ENCODE data around the gene RETREG3.
"Not testable (repeated sequence)": the region's sequence is repeated elsewhere in the genome, so short reads cannot be mapped to it uniquely, and the experiment has no call there.

Gene RETREG3

DNA sequence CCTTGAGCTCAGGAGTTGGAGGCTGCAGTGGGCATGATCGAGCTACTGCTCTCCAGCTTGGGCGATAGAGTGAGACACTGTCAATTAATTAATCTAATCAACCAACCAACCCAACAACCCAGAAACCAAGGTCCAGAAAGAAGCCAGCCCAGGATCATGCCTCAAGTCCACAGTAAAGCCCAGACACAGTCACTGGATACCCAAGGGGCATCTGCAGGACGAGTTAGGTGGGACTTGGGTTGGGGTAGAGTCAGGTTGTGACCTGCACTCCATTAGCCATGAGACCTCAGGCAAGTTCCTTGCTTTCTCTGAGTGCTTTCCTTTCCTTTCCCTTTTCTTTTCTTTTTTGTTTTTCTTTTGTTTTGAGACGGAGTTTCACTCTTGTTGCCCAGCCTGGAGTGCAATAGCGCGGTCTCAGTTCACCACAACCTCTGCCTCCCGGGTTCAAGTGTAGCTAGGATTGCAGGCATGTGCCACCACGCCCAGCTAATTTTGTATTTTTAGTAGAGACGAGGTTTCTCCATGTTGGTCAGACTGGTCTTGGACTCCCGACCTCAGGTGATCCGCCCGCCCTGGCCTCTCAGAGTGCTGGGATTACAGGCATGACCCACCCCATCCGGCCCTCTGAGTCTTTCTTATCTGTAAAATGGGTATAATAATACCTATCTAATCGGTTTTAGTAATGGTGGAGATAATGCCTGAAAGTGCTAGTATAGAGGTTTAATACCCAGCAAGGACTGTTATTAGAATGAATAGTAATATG is 60.0 kb downstream of the RETREG3 start:
- no peak for DNase-seq

- DNase-seq, result peak; percentile 72
These were observed 60.9 kb downstream of the RETREG3 start for GRCh38 chr17:42548070-42548837.

DNA sequence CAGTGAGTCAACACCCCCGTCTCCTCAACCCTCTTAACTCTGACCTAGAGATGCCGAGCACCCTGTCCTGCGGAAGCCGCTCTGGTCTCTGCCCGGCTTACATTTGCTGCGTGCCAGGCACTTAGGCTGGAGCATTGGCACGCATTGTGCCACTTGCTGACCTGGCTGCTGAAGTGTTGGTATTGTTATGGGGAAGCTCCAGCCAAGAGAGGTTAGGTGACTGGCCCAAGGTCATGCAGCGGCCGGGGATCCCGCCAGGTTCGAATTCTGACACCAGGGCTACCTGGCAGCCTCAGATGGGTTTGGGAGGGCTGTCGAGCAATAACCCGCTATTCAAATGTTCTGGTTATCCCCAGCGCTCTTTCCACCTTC is 61.5 kb downstream of the RETREG3 start:
- no peak for DNase-seq

DNA sequence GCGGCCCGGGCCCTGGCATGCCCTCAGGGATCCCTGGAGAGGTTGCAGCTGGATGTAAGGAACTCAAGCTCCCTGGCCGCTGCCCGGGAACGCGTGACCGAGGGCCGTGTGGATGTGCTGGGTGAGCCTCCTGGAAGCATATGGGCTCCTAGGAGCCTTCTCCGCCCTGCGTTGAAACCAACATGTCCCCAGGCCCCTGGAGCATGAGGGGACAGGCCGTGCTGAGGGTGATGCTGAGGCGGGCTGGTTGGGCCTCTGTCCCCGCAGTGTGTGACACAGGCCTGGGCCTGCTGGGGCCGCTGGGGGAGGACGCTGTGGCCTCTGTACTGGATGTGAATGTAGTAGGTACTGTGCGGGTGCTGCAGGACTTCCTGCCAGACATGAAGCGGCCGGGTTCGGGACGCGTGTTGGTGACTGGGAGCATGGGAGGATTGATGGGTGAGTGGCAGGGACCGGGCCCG is 62.1 kb downstream of the RETREG3 start:
- no peak for DNase-seq

DNA sequence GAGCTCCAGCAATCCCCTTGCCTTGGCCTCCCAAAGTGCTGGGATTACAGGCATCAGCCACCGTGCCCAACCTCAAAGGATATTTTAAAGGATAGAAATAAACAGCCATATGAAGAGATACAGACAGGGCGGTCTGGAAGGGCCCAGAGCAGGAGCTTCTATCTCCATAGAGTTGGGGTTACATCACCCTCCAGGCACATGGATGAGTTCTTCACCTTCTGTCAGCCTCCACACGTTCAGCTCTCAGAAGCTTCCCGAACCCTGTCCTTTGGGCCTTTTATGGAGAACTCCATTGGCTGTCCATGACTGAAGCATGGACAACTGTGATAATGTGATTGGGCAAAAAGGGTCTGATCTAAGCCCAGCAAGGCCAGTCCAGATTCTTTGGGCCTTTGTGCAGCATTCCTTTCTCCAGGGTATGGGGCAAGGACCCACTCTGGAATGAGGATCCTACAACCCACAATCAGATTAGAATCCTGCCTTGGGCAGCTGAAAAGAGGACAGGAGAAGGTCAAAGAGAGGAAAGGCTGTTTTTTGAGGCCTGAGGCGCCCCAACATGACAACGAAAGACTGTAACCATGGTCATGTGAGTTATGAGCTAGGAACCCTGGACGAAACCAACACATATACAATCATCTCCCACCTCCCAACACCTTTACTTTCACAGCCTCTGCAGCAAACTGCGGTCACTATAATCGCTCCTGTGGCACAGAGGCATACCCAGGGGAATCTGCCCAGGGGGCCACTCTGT is 63.2 kb downstream of the RETREG3 start:
- not testable (repeated sequence) for DNase-seq

- no peak for DNase-seq
These were observed 64.3 kb downstream of the RETREG3 start for GRCh38 chr17:42544874-42545283.

DNA sequence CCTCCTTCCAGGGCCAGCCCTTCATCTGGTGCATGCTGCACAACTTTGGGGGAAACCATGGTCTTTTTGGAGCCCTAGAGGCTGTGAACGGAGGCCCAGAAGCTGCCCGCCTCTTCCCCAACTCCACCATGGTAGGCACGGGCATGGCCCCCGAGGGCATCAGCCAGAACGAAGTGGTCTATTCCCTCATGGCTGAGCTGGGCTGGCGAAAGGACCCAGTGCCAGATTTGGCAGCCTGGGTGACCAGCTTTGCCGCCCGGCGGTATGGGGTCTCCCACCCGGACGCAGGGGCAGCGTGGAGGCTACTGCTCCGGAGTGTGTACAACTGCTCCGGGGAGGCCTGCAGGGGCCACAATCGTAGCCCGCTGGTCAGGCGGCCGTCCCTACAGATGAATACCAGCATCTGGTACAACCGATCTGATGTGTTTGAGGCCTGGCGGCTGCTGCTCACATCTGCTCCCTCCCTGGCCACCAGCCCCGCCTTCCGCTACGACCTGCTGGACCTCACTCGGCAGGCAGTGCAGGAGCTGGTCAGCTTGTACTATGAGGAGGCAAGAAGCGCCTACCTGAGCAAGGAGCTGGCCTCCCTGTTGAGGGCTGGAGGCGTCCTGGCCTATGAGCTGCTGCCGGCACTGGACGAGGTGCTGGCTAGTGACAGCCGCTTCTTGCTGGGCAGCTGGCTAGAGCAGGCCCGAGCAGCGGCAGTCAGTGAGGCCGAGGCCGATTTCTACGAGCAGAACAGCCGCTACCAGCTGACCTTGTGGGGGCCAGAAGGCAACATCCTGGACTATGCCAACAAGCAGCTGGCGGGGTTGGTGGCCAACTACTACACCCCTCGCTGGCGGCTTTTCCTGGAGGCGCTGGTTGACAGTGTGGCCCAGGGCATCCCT is 65.7 kb downstream of the RETREG3 start:
- DNase-seq, result no peak

DNA sequence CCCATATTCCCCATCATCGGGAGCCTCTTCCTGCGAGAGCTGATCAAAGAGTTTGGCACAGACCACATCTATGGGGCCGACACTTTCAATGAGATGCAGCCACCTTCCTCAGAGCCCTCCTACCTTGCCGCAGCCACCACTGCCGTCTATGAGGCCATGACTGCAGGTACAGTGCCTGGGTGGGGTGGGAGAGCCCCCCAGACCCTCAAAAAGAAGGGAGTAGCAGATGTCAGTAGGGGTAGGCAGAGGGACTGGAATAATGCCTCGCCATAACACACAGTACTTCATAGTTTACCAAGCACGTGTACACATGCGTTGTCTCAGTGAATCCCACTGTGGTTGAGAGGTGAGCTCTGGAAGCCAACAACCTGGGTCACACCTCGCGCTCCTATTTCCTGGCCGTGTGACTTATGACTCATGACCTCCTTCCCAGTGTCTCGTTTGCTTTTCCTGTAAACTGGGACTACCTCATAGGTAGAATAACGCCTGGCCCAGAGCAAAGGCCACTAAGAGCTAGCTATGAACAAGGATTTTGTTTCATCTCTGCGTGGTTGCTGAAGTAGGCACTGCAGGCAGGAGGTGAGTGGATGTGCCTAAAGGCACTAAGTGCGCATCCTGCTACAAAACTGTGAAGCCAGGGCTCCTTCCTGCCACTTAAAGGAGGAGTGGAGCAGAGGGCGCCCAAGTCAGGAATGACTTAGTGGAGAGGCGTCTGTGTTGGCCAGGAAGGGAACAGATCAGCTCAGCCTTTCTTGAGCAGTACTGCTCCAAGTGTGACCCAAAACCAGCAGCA is 67.9 kb downstream of the RETREG3 start:
- DNase-seq, result no peak

DNA sequence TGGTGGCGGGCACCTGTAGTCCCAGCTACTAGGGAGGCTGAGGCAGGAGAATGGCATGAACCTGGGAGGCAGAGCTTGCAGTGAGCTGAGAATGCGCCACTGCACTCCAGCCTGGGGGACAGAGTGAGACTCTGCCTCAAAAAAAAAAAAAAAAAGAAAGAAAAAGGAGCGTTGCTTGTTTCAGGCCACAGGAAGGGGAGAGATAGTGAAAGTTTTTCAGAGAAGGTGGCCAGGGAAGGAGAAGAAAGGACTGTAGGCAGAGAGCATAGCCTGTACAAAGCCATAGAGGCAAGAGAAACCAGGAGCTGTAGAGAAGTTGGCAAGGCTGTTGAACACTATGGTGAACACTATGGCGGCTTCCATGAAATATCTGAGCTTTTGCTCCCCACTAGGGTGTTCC is 68.6 kb downstream of the RETREG3 start:
- not testable (repeated sequence) for DNase-seq

DNA sequence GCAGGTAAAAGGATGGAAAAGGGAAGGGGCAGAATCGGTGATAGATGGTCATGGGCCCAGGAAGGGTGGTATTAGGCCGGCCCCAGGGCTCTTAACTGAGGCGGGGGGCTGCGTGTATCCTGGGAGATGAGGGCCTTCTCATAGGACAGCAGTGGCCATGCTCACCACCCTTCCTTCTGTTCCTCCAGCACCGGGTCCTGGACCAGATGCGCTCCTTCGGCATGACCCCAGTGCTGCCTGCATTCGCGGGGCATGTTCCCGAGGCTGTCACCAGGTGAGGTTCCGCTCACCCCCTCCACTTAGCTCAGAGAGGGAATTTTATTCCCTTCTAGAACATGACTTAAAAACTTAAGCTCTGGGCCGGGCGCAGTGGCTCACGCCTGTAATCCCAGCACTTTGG is 70.7 kb downstream of the RETREG3 start:
- DNase-seq, result no peak

DNA sequence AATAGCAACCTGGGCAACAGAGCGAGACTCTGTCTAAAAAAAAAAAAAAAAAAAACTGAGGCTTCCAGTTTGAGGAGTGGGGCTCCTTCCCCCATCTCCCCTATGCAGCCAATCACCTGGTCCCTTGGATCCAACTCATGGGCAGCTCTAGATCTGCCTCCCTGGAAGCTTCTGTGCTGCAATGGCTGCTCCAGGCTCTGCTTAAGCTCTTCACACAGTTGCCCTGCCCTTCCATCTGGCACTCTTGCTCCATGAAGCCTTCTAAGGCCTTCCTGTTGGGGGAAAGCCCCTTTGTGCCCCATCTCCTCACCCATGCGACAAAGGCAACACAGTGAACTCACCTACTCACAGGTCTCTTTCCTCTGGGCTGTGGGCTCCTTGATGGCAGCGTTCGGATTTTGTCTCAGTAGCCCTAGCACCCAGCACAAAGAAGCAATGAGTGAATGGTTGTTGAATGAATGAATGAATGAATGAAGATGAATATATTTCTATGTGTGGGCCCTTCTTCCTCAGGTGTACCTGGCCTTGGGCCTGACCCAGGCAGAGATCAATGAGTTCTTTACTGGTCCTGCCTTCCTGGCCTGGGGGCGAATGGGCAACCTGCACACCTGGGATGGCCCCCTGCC is 71.2 kb downstream of the RETREG3 start:
- DNase-seq, result no peak

DNA sequence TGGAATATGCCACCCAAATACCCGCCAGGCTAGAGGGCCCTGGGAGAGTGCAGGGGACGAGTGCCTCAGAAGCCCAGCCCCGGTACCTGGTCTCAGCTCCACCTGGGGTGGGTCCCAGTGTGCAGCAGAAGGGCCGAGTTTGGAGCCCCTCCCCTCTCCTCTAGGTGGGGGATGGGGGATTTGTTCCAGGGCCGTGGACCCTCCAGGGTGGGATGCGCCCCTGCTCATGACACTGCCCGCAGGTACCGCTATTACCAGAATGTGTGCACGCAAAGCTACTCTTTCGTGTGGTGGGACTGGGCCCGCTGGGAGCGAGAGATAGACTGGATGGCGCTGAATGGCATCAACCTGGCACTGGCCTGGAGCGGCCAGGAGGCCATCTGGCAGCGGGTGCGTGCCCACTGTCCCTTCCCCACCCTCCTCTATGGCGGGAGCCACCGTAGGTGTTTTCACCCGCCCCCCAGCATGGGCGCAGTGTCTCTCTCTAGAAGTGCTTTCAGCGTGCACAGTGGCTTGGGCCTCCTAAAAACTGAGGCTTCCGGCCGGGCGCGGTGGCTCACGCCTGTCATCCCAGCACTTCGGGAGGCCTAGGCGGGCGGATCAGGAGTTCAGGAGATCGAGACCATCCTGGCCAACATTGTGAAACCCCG is 71.9 kb downstream of the RETREG3 start:
- DNase-seq, result no peak

- peak; percentile 80 for DNase-seq
These were observed 72.6 kb downstream of the RETREG3 start for GRCh38 chr17:42536372-42537155.

DNA sequence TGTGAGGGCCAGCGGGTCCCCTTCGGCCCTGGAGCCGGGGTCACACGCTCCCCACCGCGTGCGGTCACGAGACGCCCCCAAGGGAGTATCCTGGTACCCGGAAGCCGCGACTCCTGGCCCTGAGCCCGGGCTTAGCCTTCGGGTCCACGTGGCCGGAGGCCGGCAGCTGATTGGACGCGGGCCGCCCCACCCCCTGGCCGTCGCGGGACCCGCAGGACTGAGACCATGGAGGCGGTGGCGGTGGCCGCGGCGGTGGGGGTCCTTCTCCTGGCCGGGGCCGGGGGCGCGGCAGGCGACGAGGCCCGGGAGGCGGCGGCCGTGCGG is 73.2 kb downstream of the RETREG3 start, which contains the start of gene NAGLU:
Gene NAGLU, plus strand, starts transcription at position 194 of the 324 bp plus-strand sequence. Its CDS starts 32 bp downstream, at position 226.
- peak; percentile 84 for DNase-seq

GRCh38 chr17:42535155-42536047 is 73.8 kb downstream of the RETREG3 start:
- DNase-seq, result no peak

DNA sequence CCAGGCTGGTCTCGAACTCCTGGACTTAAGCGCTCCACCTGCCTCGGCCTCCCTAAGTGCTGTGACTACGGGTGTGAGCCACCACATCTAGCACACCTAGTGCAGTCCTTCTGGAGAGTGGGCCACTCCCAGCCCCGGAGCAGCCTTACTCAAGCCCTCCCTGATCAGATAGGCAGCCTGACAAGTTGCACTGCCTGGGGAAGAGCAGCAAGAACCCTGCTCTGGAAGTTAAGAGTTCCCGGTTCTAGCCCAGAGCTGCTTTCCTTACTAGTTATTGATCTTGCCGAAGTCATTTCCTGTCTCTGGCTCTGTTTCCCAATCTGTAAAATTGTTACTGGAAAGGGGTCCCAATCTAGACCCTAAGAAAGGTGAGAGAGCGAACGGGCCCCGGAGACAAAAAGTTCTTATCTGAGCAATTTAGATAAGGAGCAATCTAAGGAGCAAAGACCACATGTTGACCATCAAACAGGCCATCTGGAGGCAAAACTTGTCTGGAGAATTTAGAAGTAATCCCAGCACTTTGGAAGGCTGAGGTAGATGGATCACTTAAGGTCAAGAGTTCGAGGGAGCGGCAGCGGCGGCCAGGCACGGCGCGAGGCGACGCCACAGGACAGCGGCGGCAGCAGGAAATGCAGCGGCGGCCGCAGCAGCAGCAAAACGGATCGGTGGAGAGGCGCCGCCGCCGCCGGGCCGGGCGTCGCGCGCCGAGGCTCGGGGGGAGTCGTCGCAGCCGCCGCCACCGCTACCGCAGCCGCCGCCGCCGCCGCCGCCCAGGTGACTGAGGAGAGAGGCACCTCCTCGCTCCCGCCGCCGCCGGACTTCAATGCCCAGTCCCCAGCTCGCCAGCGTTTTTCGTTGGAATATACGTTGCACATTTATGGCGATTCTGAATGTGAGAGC is 77.5 kb downstream of the RETREG3 start:
- peak; percentile 39 for DNase-seq

GRCh38 chr17:42530952-42531454 is 78.2 kb downstream of the RETREG3 start:
- no peak for DNase-seq
